ENCODE measurements around the gene ZNF384. TPM values are rescaled to one million over a fixed set of nuclear protein-coding genes. Genes with fewer than 3 reads are reported as not detected.
A peak's percentile ranks its signal among the peaks of the same experiment; 100 is the strongest.
"Not testable (repeated sequence)": the region's sequence is repeated elsewhere in the genome, so short reads cannot be mapped to it uniquely, and the experiment has no call there.

Gene ZNF384
- total and polyA plus RNA-seq, 4 experiments from 2014 or later = 14.4 to 88.7 (median 67.2) TPM

DNA sequence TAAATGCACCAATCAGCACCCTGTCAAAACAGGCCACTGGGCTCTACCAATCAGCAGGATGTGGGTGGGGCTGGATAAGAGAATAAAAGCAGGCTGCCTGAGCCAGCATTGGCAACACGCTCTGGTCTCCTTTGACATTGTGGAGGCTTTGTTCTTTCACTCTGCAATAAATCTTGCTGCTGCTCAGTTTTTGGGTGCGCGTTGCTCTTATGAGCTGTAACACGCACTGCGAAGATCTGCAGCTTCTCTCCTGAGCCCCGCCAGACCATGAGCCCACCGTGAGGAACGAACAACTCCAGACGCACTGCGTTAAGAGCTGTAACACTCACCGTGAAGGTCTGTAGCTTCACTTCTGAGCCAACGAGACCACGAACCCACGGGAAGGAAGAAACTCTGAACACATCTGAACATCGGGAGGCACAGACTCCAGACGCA, 19.8 kb upstream of the ZNF384 start:
- no peaks in the 10 kb centered on the region for H3K27me3 ChIP-seq (ENCODE audit: insufficient read depth, low read length)
- intact Hi-C loops (cut with micrococcal nuclease) = no loop called here
- no peaks in the 10 kb centered on the region for H3K4me1 ChIP-seq (ENCODE audit: insufficient read depth, low read length)
- H3K27ac Mint-ChIP-seq = peak overlapping the region; percentile 32 to 92 (median 54)
- DNase-seq = peak in 2 of 5 donors; percentile 21 to 62
- H3K4me3 Mint-ChIP-seq = peak overlapping the region; percentile 46 to 91 (median 76)
- ChIA-PET CTCF (ENCODE audit: partially characterized antibody) (no interaction called here), POLR2A (ENCODE audit: partially characterized antibody) (no interaction called here)
- H3K27me3 Mint-ChIP-seq = peaks cover 11 to 20% of the 10 kb centered on the region in 2 donors
- H3K36me3 Mint-ChIP-seq = no peaks in the 10 kb centered on the region
- no peak overlapping the region for H3K4me3 ChIP-seq (ENCODE audit: low read length in 2 of 2)
- no peak overlapping the region for H3K27ac ChIP-seq (ENCODE audit: low read depth, low read length)
- H3K4me1 Mint-ChIP-seq = peaks cover 4 to 8% (median 6%) of the 10 kb centered on the region in 4 donors
- no peaks in the 10 kb centered on the region for H3K9me3 Mint-ChIP-seq
- H3K9me3 ChIP-seq (ENCODE audit: control insufficient read depth in 1 of 2, low read length in 2 of 2) = no peaks in the 10 kb centered on the region
- H3K36me3 ChIP-seq (ENCODE audit: insufficient read depth, low read length) = no peaks in the 10 kb centered on the region

DNA sequence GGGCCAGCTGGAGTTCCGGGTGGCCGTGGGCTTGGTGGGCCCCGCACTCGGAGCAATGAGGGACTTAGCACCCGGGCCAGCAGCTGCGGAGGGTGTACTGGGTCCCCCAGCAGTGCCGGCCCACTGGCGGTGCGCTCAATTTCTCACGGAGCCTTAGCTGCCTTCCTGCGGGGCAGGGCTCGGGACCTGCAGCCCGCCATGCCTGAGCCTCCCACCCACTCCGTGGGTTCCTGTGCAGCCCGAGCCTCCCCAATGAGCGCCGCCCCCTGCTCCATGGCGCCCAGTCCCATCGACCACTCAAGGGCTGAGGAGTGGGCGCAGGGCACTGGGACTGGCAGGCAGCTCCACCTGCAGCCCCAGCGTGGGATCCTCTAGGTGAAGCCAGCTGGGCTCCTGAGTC, 19.2 kb upstream of the ZNF384 start:
- intact Hi-C loops (cut with micrococcal nuclease); H3K36me3 Mint-ChIP-seq; DNase-seq; H3K27me3 ChIP-seq (ENCODE audit: insufficient read depth, low read length); H3K36me3 ChIP-seq (ENCODE audit: insufficient read depth, low read length); H3K9me3 Mint-ChIP-seq; H3K27ac Mint-ChIP-seq; H3K9me3 ChIP-seq (ENCODE audit: control insufficient read depth in 1 of 2, low read length in 2 of 2); H3K27ac ChIP-seq (ENCODE audit: low read depth, low read length); POLR2A ChIA-PET (ENCODE audit: partially characterized antibody); H3K4me3 ChIP-seq (ENCODE audit: low read length in 2 of 2); CTCF ChIA-PET (ENCODE audit: partially characterized antibody); H3K4me3 Mint-ChIP-seq; H3K4me1 ChIP-seq (ENCODE audit: insufficient read depth, low read length): not testable (repeated sequence)
- peaks cover 4 to 13% (median 6%) of the 10 kb centered on the region in 4 donors for H3K4me1 Mint-ChIP-seq
- H3K27me3 Mint-ChIP-seq = peaks cover 15 to 27% of the 10 kb centered on the region in 2 donors

DNA sequence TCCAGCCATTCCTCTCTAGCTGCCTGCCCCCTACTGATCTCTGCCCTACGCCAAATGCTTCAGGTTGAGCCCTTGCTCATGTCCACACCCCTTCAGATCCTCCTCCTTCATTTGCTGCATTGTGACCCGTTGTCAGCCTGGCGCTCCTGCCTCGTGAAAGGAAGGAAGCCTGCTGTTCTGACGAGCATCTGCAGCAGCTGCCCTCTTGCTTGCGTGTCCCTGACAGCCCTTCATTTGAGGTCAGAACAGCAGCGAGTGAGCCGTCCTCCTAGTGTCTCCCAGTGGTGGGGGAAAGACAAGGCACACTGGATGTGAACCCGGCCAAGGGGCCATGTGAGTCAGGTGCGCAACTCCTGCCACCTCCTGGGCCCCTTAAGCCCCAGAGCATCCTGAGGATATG, 14.5 kb upstream of the ZNF384 start:
- Histone ChIP-seq H3K4me3 (ENCODE audit: low read length in 2 of 2) (no peak overlapping the region), H3K9me3 (ENCODE audit: control insufficient read depth in 1 of 2, low read length in 2 of 2) (no peaks in the 10 kb centered on the region), H3K27ac (ENCODE audit: low read depth, low read length) (no peak overlapping the region), H3K27me3 (ENCODE audit: insufficient read depth, low read length) (peaks cover 17% of the 10 kb centered on the region), H3K36me3 (ENCODE audit: insufficient read depth, low read length) (no peaks in the 10 kb centered on the region), H3K4me1 (ENCODE audit: insufficient read depth, low read length) (peaks cover 14% of the 10 kb centered on the region)
- intact Hi-C loops (cut with micrococcal nuclease) = no loop called here
- Mint-ChIP-seq H3K4me3 (peak overlapping the region in 1 of 8 donors; percentile 63), H3K4me1 (peaks cover 14 to 31% (median 19%) of the 10 kb centered on the region in 4 donors), H3K36me3 (no peaks in the 10 kb centered on the region), H3K27ac (peak overlapping the region in 1 of 7 donors; percentile 23), H3K27me3 (peaks cover 36 to 42% of the 10 kb centered on the region in 2 donors), H3K9me3 (no peaks in the 10 kb centered on the region)
- POLR2A ChIA-PET (ENCODE audit: partially characterized antibody) = no interaction called here
- CTCF ChIA-PET (ENCODE audit: partially characterized antibody) = no interaction called here
- no peak for DNase-seq

DNA sequence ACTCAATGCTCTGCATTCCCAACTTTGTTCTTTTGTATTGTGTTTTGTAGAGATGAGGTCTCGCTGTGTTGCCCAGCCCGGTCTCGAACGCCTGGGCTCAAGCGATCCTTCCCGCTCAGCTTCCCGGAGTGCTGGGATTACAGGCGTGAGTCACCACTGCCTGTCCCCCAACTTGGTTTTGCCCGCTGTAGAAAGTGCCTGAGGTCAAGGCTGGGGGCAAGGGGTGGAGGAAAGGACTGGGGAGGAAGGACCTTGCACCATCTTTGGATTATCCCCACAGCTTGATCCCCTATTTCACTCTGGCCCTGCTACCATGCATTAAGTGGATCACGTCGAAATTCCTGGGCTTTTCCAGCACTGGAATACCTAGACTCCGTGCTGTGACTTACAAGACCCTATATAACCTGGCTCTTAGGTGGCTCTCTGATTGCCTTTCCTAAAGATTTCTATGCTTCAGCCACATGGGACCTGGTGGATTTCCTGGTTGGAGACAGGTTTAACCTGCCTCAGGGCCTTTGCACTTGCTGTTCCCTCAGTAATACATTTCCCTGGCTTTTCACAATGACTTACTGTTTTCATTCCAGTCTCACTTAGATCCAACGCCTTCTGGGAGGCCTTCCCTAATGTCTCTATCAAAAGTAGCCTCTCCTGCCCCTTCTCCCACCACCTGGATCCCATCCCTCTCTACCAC, 12.0 kb upstream of the ZNF384 start:
- Histone ChIP-seq H3K36me3 (ENCODE audit: insufficient read depth, low read length) (no peaks in the 10 kb centered on the region), H3K27me3 (ENCODE audit: insufficient read depth, low read length) (peaks cover 17% of the 10 kb centered on the region), H3K9me3 (ENCODE audit: control insufficient read depth in 1 of 2, low read length in 2 of 2) (no peaks in the 10 kb centered on the region), H3K4me3 (ENCODE audit: low read length in 2 of 2) (peak overlapping the region; percentile 22 to 42), H3K4me1 (ENCODE audit: insufficient read depth, low read length) (peaks cover 18% of the 10 kb centered on the region), H3K27ac (ENCODE audit: low read depth, low read length) (no peak overlapping the region)
- H3K27ac Mint-ChIP-seq = peak overlapping the region in 5 of 7 donors; percentile 13 to 79 (median 64)
- H3K27me3 Mint-ChIP-seq = peaks cover 36 to 42% of the 10 kb centered on the region in 2 donors
- no peaks in the 10 kb centered on the region for H3K36me3 Mint-ChIP-seq
- ChIA-PET CTCF (ENCODE audit: partially characterized antibody) (interaction anchor here (0.5 kb wide), 1 partner anchor 18 kb away, joined by 3 read pairs; no protein-coding TSS in a partner anchor), POLR2A (ENCODE audit: partially characterized antibody) (no interaction called here)
- H3K9me3 Mint-ChIP-seq = no peaks in the 10 kb centered on the region
- DNase-seq = no peak
- intact Hi-C loops (cut with micrococcal nuclease) = no loop called here
- H3K4me1 Mint-ChIP-seq = peaks cover 17 to 37% (median 25%) of the 10 kb centered on the region in 4 donors
- H3K4me3 Mint-ChIP-seq = peak overlapping the region; percentile 59 to 86 (median 78)

DNA sequence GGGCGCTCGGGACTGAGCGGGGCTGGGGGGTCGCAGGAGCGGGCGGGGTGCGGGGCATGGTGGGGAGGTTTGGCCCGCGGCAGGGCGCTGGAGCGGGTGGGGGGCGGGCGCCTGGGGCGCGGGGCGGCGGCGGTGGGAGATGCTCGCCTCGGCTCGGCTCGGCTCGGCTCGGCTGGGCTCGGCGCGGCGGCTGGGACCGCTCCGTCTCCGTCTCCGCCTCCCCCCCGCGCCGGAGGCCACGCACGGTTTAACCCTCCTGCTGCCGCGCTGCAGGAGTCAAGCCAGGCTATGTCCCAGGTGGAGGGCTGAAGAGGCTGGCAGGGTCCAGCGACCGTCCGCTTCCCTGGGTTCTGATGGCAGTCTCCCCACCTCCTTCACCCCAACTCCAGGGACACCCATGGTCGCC, 11.5 kb upstream of the ZNF384 start, which contains the start of gene PIANP:
Gene PIANP, minus strand, starts transcription at position 170 of the 406 bp plus-strand sequence. CDS start 2,754 bp downstream, outside the sequence.
- Histone ChIP-seq H3K9me3 (ENCODE audit: control insufficient read depth in 1 of 2, low read length in 2 of 2) (no peaks in the 10 kb centered on the region), H3K4me3 (ENCODE audit: low read length in 2 of 2) (peak within 1 kb of the TSS; percentile 22 to 42), H3K36me3 (ENCODE audit: insufficient read depth, low read length) (no peaks in the 10 kb centered on the region), H3K4me1 (ENCODE audit: insufficient read depth, low read length) (peaks cover 18% of the 10 kb centered on the region), H3K27me3 (ENCODE audit: insufficient read depth, low read length) (peaks cover 17% of the 10 kb centered on the region), H3K27ac (ENCODE audit: low read depth, low read length) (peak within 1 kb of the TSS; percentile 30)
- H3K36me3 Mint-ChIP-seq = no peaks in the 10 kb centered on the region
- H3K4me3 Mint-ChIP-seq = peak within 1 kb of the TSS; percentile 66 to 86 (median 82)
- peaks cover 36 to 42% of the 10 kb centered on the region in 2 donors for H3K27me3 Mint-ChIP-seq
- H3K9me3 Mint-ChIP-seq = no peaks in the 10 kb centered on the region
- ChIA-PET CTCF (ENCODE audit: partially characterized antibody) (no interaction called here), POLR2A (ENCODE audit: partially characterized antibody) (interaction anchor here (2.1 to 3.1 kb wide), 2 partner anchors 11 to 23 kb away, joined by 8 to 25 read pairs; partner anchors contain the start of genes COPS7A and ZNF384)
- H3K27ac Mint-ChIP-seq = peak within 1 kb of the TSS in 6 of 7 donors; percentile 19 to 86 (median 72)
- peak in 4 of 5 donors; percentile 46 to 61 (median 58) for DNase-seq
- intact Hi-C loops (cut with micrococcal nuclease) = no loop called here
- peaks cover 17 to 37% (median 25%) of the 10 kb centered on the region in 4 donors for H3K4me1 Mint-ChIP-seq

DNA sequence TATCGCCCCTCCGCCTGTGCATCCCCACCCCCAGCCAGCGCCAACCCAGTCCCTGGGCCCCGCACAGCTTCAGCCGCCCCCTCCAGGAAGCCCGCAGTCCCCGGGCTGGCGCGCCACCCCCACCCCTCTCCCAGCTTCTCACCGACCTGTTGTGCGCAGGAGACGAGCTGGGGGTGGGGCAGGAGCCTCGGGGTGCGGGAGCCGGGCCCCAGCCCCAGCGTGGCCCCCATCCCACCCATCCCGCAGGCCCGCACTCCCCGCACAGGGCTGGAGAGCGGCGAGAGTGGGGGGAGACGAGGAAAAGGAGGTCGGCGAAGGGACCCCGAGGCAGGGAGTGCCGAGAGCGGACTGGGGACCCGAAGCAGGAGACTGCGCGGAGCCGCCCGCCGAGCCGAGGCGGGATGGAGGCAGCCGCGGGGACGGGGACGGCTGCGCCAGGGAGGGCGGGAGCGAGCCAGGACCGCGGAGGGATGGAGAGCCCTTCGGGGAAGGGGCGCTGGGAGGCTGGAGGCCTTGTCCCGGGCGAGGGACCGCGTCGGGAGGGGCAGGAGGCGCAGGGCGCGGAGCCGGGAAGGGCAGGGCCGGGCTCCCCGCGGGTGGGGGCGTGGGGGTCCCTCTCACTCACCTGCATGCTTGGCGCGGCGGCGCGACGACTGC, 10.9 kb upstream of the ZNF384 start:
- CTCF ChIA-PET (ENCODE audit: partially characterized antibody) = no interaction called here
- Mint-ChIP-seq H3K27me3 (peaks cover 33 to 40% of the 10 kb centered on the region in 2 donors), H3K4me3 (peak overlapping the region; percentile 41 to 85 (median 74)), H3K27ac (peak overlapping the region in 4 of 7 donors; percentile 19 to 86 (median 66)), H3K4me1 (peaks cover 17 to 37% (median 25%) of the 10 kb centered on the region in 4 donors), H3K36me3 (no peaks in the 10 kb centered on the region), H3K9me3 (no peaks in the 10 kb centered on the region)
- DNase-seq = no peak
- POLR2A ChIA-PET (ENCODE audit: partially characterized antibody) = interaction anchor here (0.8 to 3.1 kb wide), 4 partner anchors 11 to 152 kb away, joined by 3 to 25 read pairs (median 6); partner anchors contain the start of genes COPS7A, USP5 and ZNF384
- Histone ChIP-seq H3K27ac (ENCODE audit: low read depth, low read length) (peak overlapping the region; percentile 30), H3K36me3 (ENCODE audit: insufficient read depth, low read length) (no peaks in the 10 kb centered on the region), H3K9me3 (ENCODE audit: control insufficient read depth in 1 of 2, low read length in 2 of 2) (no peaks in the 10 kb centered on the region), H3K4me3 (ENCODE audit: low read length in 2 of 2) (no peak overlapping the region), H3K4me1 (ENCODE audit: insufficient read depth, low read length) (peaks cover 18% of the 10 kb centered on the region), H3K27me3 (ENCODE audit: insufficient read depth, low read length) (peaks cover 17% of the 10 kb centered on the region)
- intact Hi-C loops (cut with micrococcal nuclease) = no loop called here

All from CD4-positive, alpha-beta memory T cell (primary cell).